GM12875 (cell line): Measurements from ENCODE around the gene ARVCF.

ENCODE experiments used
- H3K4me3 ChIP-seq: one replicate; pipeline ENCODE4 v1.5.1; 2011; ENCODE audit warnings: low read depth, low read length, control low read depth
- CTCF ChIP-seq: IDR thresholded peaks from 2 replicates; pipeline ENCODE4 v1.5.1; 2011; ENCODE audit warnings: low read depth, mild to moderate bottlenecking, control low read depth, inconsistent platforms, low read length, moderate library complexity, borderline replicate concordance; ENCODE audit not compliant: insufficient read depth

The ARVCF gene

GRCh38 chr22:20019661-20020532 lies 3.3 kb upstream of the ARVCF start:
- peak overlapping the region; percentile 69 for H3K4me3 ChIP-seq

GRCh38 chr22:20018001-20018400 lies 1.4 kb upstream of the ARVCF start:
- no peak overlapping the region for H3K4me3 ChIP-seq
- no peak for TF ChIP-seq CTCF

More at GRCh38 chr22:20019661-20020532, 3.3 kb upstream of the ARVCF start:
- TF ChIP-seq CTCF = no peak

GRCh38 chr22:20017622-20017958 lies 967 bp upstream of the ARVCF start:
- no peak overlapping the region for H3K4me3 ChIP-seq
- no peak for TF ChIP-seq CTCF

- peak overlapping the region; percentile 81 for H3K4me3 ChIP-seq
- TF ChIP-seq CTCF = no peak
Observed at GRCh38 chr22:20015971-20016733, 471 bp downstream of the ARVCF start.

GRCh38 chr22:20015187-20015625 lies 1.4 kb downstream of the ARVCF start:
- no peak overlapping the region for H3K4me3 ChIP-seq
- no peak for TF ChIP-seq CTCF

- H3K4me3 ChIP-seq = no peak overlapping the region
Observed at GRCh38 chr22:20014526-20015186, 2.0 kb downstream of the ARVCF start.

More at GRCh38 chr22:20014526-20015186, 2.0 kb downstream of the ARVCF start:
- no peak for TF ChIP-seq CTCF
